NB4 (cell line): ENCODE results near the gene SOCS7.

Source experiments
- DNase-seq: peaks from one replicate; pipeline ENCODE4 v3.0.0; 2010; ENCODE audit warnings: low read depth
- H3K4me3 ChIP-seq: one replicate; pipeline ENCODE4 v1.5.1; 2011; ENCODE audit warnings: mild to moderate bottlenecking, low read depth, low read length, moderate library complexity
- CTCF ChIP-seq: IDR thresholded peaks from one replicate; pipeline ENCODE4 v1.5.1; 2012; ENCODE audit warnings: low read depth, low read length
- MAX ChIP-seq: IDR thresholded peaks from 2 replicates; pipeline ENCODE4 v1.6.1; 2011; ENCODE audit warnings: low read depth, low read length
- MYC ChIP-seq: IDR thresholded peaks from 2 replicates; pipeline ENCODE4 v1.6.1; 2011; ENCODE audit warnings: low read depth, low read length
- POLR2A ChIP-seq: IDR thresholded peaks from 2 replicates; pipeline ENCODE4 v1.6.1; 2011; ENCODE audit warnings: mild to moderate bottlenecking; ENCODE audit not compliant: insufficient read length; ENCODE audit errors: extremely low read depth

The SOCS7 gene

GRCh38 chr17:38332735-38333134, 18.9 kb upstream of the SOCS7 start:
- no peak for DNase-seq
- no peak overlapping the region for H3K4me3 ChIP-seq
- TF ChIP-seq MYC (no peak), POLR2A (no peak), CTCF (no peak), MAX (no peak)

GRCh38 chr17:38333635-38334295, 17.9 kb upstream of the SOCS7 start:
- no peak overlapping the region for H3K4me3 ChIP-seq
- TF ChIP-seq MYC, result no peak; the same call in 1 of the 2 replicates
- TF ChIP-seq CTCF, result peak; percentile 89
- DNase-seq, result peak; percentile 65

- TF ChIP-seq MYC, result no peak
- TF ChIP-seq CTCF, result no peak
- TF ChIP-seq POLR2A, result no peak
- no peak for TF ChIP-seq MAX
- DNase-seq, result no peak
- H3K4me3 ChIP-seq, result no peak overlapping the region
Observed at GRCh38 chr17:38334480-38335364, 16.9 kb upstream of the SOCS7 start.

GRCh38 chr17:38336838-38337237, 14.8 kb upstream of the SOCS7 start:
- no peak for DNase-seq
- H3K4me3 ChIP-seq, result no peak overlapping the region
- TF ChIP-seq POLR2A (no peak), MYC (no peak)

- TF ChIP-seq CTCF, result no peak
- TF ChIP-seq MYC, result no peak
- no peak for TF ChIP-seq POLR2A
- TF ChIP-seq MAX, result no peak
- DNase-seq, result no peak
- H3K4me3 ChIP-seq, result no peak overlapping the region
Observed at GRCh38 chr17:38338053-38338452, 13.6 kb upstream of the SOCS7 start.

- TF ChIP-seq MYC, result no peak
- no peak for TF ChIP-seq POLR2A
- no peak for TF ChIP-seq MAX
- TF ChIP-seq CTCF, result no peak
- no peak for DNase-seq
Observed at GRCh38 chr17:38338535-38338934, 13.1 kb upstream of the SOCS7 start.

More at GRCh38 chr17:38338535-38338934, 13.1 kb upstream of the SOCS7 start:
- no peak overlapping the region for H3K4me3 ChIP-seq
